GM18520 (cell line): ENCODE measurements around the gene OTX2.

Experiments
- ATAC-seq: cut with Tn5 transposase; IDR thresholded peaks from one replicate; pipeline ENCODE4 v1.9.1; 2021; ENCODE audit not compliant: unreplicated experiment

OTX2 gene

GRCh38 chr14:56810147-56810719 lies at the start of gene OTX2:
OTX2 (minus strand) TSS chr14:56810479; CDS start chr14:56805456, 5,023 bp downstream.
- ATAC-seq = no peak

- ATAC-seq = no peak
Observed at GRCh38 chr14:56858422-56858821, 48.1 kb upstream of the OTX2 start.

GRCh38 chr14:56857216-56857615 lies 46.9 kb upstream of the OTX2 start:
- no peak for ATAC-seq

- no peak for ATAC-seq
Observed at GRCh38 chr14:56855891-56856461, 45.7 kb upstream of the OTX2 start.

- ATAC-seq = no peak
Observed at GRCh38 chr14:56854325-56854724, 44.0 kb upstream of the OTX2 start.

GRCh38 chr14:56846970-56847930 lies 37.0 kb upstream of the OTX2 start:
- no peak for ATAC-seq

- no peak for ATAC-seq
Observed at GRCh38 chr14:56844406-56845002, 34.2 kb upstream of the OTX2 start.

- no peak for ATAC-seq
Observed at GRCh38 chr14:56841611-56842010, 31.3 kb upstream of the OTX2 start.

- no peak for ATAC-seq
Observed at GRCh38 chr14:56840221-56840620, 29.9 kb upstream of the OTX2 start.

GRCh38 chr14:56829151-56829550 lies 18.9 kb upstream of the OTX2 start:
- ATAC-seq = no peak

GRCh38 chr14:56826214-56826613 lies 15.9 kb upstream of the OTX2 start:
- no peak for ATAC-seq

- ATAC-seq = no peak
Observed at GRCh38 chr14:56821805-56822610, 11.7 kb upstream of the OTX2 start.

GRCh38 chr14:56821177-56821576 lies 10.9 kb upstream of the OTX2 start:
- no peak for ATAC-seq

- ATAC-seq = no peak
Observed at GRCh38 chr14:56817396-56817921, 7.2 kb upstream of the OTX2 start.

GRCh38 chr14:56816574-56817391 lies 6.5 kb upstream of the OTX2 start:
- no peak for ATAC-seq

- ATAC-seq = no peak
Observed at GRCh38 chr14:56815745-56816144, 5.5 kb upstream of the OTX2 start.

GRCh38 chr14:56814969-56815700 lies 4.9 kb upstream of the OTX2 start:
- ATAC-seq = no peak

GRCh38 chr14:56814519-56814959 lies 4.3 kb upstream of the OTX2 start:
- ATAC-seq = no peak

GRCh38 chr14:56813143-56813551 lies 2.9 kb upstream of the OTX2 start:
- no peak for ATAC-seq
